K562 (cell line): ENCODE data around the gene GPR68. TPM values are rescaled to one million over a fixed set of nuclear protein-coding genes. Genes with fewer than 3 reads are reported as not detected.

Source experiments
- ATAC-seq: fragments of 200-7000 bp; cut with Tn5 transposase; 3 replicates; pipeline ENCODE4 v1.9.1; 2020; ENCODE audit warnings: moderate library complexity
- BruUV-seq: library from RNA; stranded (reverse); fragments of 400-500 nt; replicated peaks from 2 replicates; lab custom pipeline; 2021; lab: Mats Ljungman, UMichigan
- CTCF ChIA-PET: fragments of 300-600 bp; formaldehyde crosslinking; extraction: SDS; loops from one replicate; lab custom pipeline; 2021; ENCODE audit warnings: low intra/inter-chr PET ratio; lab: Yijun Ruan, JAX
- POLR2A ChIA-PET: fragments of 300-600, 350-650 bp; sonication (Branson Sonifier 250); formaldehyde crosslinking; extraction: SDS; loops from one replicate; lab custom pipeline; 2021; ENCODE audit warnings: antibody characterized with exemption, inconsistent platforms; lab: Yijun Ruan, JAX
- DNase-seq, 4 experiments: peaks; one replicate each; pipeline versions ENCODE4 v3.0.0 to v3.0.0-alpha.2; 2011 to 2018; ENCODE audit warnings: low spot score in 3 of 4, mixed read lengths in 3 of 4; ENCODE audit errors: extremely low read depth in 1 of 4
- FAIRE-seq: peaks from 2 replicates; lab custom pipeline; 2011; peaks lifted over from hg19 to GRCh38; lab: Jason Lieb, UNC
- H2AFZ ChIP-seq: 2 replicates; pipeline ENCODE4 v1.6.0; 2011; ENCODE audit warnings: low read depth, low read length, control low read depth, inconsistent platforms
- H3K27ac ChIP-seq: fragments of 200-600 bp; 3 replicates; pipeline ENCODE4 v1.8.0; 2011; ENCODE audit warnings: low read depth, mild to moderate bottlenecking, control low read depth, inconsistent platforms, low read length, moderate library complexity, mixed read lengths; ENCODE audit errors: extremely low read depth
- H3K27me3 ChIP-seq, 2 experiments: fragments of 300-600 bp in 1 of 2; 2 replicates in 1 of 2; 3 replicates in 1 of 2; pipeline versions ENCODE4 v1.6.0 to v1.8.0; 2011; ENCODE audit warnings: inconsistent platforms in 2 of 2, low read length in 2 of 2, mild to moderate bottlenecking in 1 of 2, mixed read lengths in 1 of 2, moderate library complexity in 1 of 2; ENCODE audit not compliant: control insufficient read depth in 2 of 2, insufficient read depth in 2 of 2
- H3K36me3 ChIP-seq: fragments of 300-600 bp; 3 replicates; pipeline ENCODE4 v1.8.0; 2011; ENCODE audit warnings: mild to moderate bottlenecking, low read length, inconsistent platforms; ENCODE audit not compliant: control insufficient read depth, insufficient read depth
- H3K4me1 ChIP-seq, 2 experiments: fragments of 200-600 bp in 1 of 2; replicated peaks in 1 of 2; 2 replicates in 1 of 2; 3 replicates in 1 of 2; pipeline versions ENCODE4 v1.5.1 to v1.8.0; 2011; ENCODE audit warnings: inconsistent platforms in 2 of 2, low read length in 2 of 2, mild to moderate bottlenecking in 1 of 2, mixed read lengths in 1 of 2, moderate library complexity in 1 of 2; ENCODE audit not compliant: control insufficient read depth in 2 of 2, insufficient read depth in 2 of 2
- H3K4me2 ChIP-seq: 2 replicates; pipeline ENCODE4 v1.6.1; 2011; ENCODE audit warnings: low read length, control low read depth, inconsistent platforms, mixed read lengths; ENCODE audit not compliant: insufficient read depth
- H3K4me3 ChIP-seq: fragments of 200-600 bp; sonication (generic), shearing (Covaris generic); 2 replicates; pipeline ENCODE4 v1.5.1; 2016; ENCODE audit warnings: control low read depth, inconsistent platforms
- H3K79me2 ChIP-seq: fragments of 200-600 bp; 3 replicates; pipeline ENCODE4 v1.8.0; 2011; ENCODE audit warnings: low read length, inconsistent platforms; ENCODE audit not compliant: control insufficient read depth, insufficient read depth
- H3K9ac ChIP-seq, 2 experiments: 2 replicates each; pipeline versions ENCODE4 v1.6.0 to v1.6.1; 2011; ENCODE audit warnings: low read depth in 2 of 2, low read length in 2 of 2, control low read depth in 1 of 2, inconsistent platforms in 1 of 2, mild to moderate bottlenecking in 1 of 2, mixed read lengths in 1 of 2; ENCODE audit not compliant: insufficient read depth in 1 of 2
- H3K9me1 ChIP-seq: one replicate; pipeline ENCODE4 v1.6.0; 2011; ENCODE audit warnings: inconsistent platforms, mild to moderate bottlenecking, low read length, moderate library complexity; ENCODE audit not compliant: control insufficient read depth, insufficient read depth
- H3K9me3 ChIP-seq: replicated peaks from 2 replicates; pipeline ENCODE4 v1.5.1; 2011; ENCODE audit warnings: low read depth, low read length, inconsistent platforms; ENCODE audit not compliant: control insufficient read depth, insufficient read depth
- H4K20me1 ChIP-seq: replicated peaks from 2 replicates; pipeline ENCODE4 v1.6.1; 2011; ENCODE audit warnings: low read length, inconsistent platforms, mixed read lengths; ENCODE audit not compliant: control insufficient read depth, insufficient read depth
- DDX20 ChIP-seq: fragments of 450-650 bp; IDR thresholded peaks from 2 replicates; pipeline ENCODE4 v1.6.1; 2016; ENCODE audit warnings: missing genetic modification characterization, low read depth, mild to moderate bottlenecking, missing compliant biosample characterization, moderate library complexity
- DMBX1 ChIP-seq: fragments of 250-450 bp; sonication (Bioruptor Pico); IDR thresholded peaks from 2 replicates; pipeline ENCODE4 v1.8.0; 2022; ENCODE audit warnings: inconsistent platforms, mild to moderate bottlenecking, moderate library complexity, borderline replicate concordance
- NFYB ChIP-seq: IDR thresholded peaks from 2 replicates; pipeline ENCODE4 v1.6.1; 2011; ENCODE audit warnings: mild to moderate bottlenecking, moderate library complexity; ENCODE audit not compliant: insufficient read length; ENCODE audit errors: extremely low read depth
- PATZ1 ChIP-seq: fragments of 250-450 bp; sonication (Bioruptor Pico); IDR thresholded peaks from 2 replicates; pipeline ENCODE4 v1.5.0; 2020; ENCODE audit warnings: mild to moderate bottlenecking, borderline replicate concordance
- POLR2G ChIP-seq: fragments of 200-400 bp; formaldehyde crosslinking; IDR thresholded peaks from 2 replicates; pipeline ENCODE4 v1.6.1; 2017; ENCODE audit warnings: low read depth, mild to moderate bottlenecking, antibody characterized with exemption, low read length, moderate library complexity
- RUNX1 ChIP-seq: sonication (generic); IDR thresholded peaks from 2 replicates; pipeline ENCODE4 v1.6.1; 2016; ENCODE audit warnings: antibody characterized with exemption, low read depth
- SNRNP70 ChIP-seq: fragments of 200-400 bp; formaldehyde crosslinking; optimal IDR thresholded peaks from 2 replicates; pipeline ENCODE3; 2017; ENCODE audit warnings: low read depth, low read length
- SRSF1 ChIP-seq: fragments of 200-400 bp; formaldehyde crosslinking; IDR thresholded peaks from 2 replicates; pipeline ENCODE4 v1.6.1; 2017; ENCODE audit warnings: mild to moderate bottlenecking, low read depth, low read length, moderate library complexity
- WGBS: fragments of 100-300 bp; shearing (Covaris generic); methylation state at CpG from one replicate; pipeline ENCODE4 v1.1.6; 2016; ENCODE audit warnings: low coverage, mixed read lengths; ENCODE audit not compliant: insufficient coverage; ENCODE audit errors: missing lambda C conversion rate; 5-methylcytosine and 5-hydroxymethylcytosine counted together
- in situ Hi-C: fragments of 300-500 bp; cut with MboI; formaldehyde crosslinking; loops from 4 replicates; pipeline ENCODE4 v1.15.0; 2018; ENCODE audit warnings: inconsistent platforms, mixed read lengths
- intact Hi-C: fragments of 100-400 bp; cut with micrococcal nuclease; formaldehyde crosslinking; loops from 2 replicates; pipeline ENCODE4 v1.14.2; 2022
- polyA plus RNA-seq, 8 experiments: library from polyadenylated mRNA; depleted of rRNA in 4 of 8; stranded (reverse) in 5 of 8; unstranded in 3 of 8; fragments of >200 nt; fragmentation: Nextera tagmentation in 2 of 8; fragmentation: Illumina TruSeq in 1 of 8; extraction: Ambion mirVana in 2 of 8; extraction: Trizol in 1 of 8; gene quantifications; 2 replicates each; pipeline versions ENCODE4 v1.2.1 to v1.2.3, GENCODE V29; 2011 to 2014; ENCODE audit warnings: inconsistent platforms in 1 of 8, missing spikeins in 1 of 8
- total RNA-seq, 7 experiments: library from RNA; depleted of rRNA in 6 of 7; stranded (reverse); fragments of >200 nt in 6 of 7; fragmentation: Illumina TruSeq in 2 of 7; extraction: Trizol in 2 of 7; gene quantifications; 2 replicates each; pipeline versions ENCODE4 v1.2.1 to v1.2.3, GENCODE V29; 2011 to 2021; ENCODE audit warnings: low replicate concordance in 1 of 7
- TF ChIP-seq, protein P1 (sequence below): sonication (generic); formaldehyde crosslinking; IDR thresholded peaks from 2 replicates; pipeline ENCODE4 v1.8.0; 2023; ENCODE audit warnings: mild to moderate bottlenecking, missing genetic modification reagents

GPR68 gene
- total and polyA plus RNA-seq, 9 of the 15 experiments (the other 6 are each of a cell fraction or from before 2014, with no cell fraction given): 0.41 to 9.4 (median 3.7) TPM

DNA sequence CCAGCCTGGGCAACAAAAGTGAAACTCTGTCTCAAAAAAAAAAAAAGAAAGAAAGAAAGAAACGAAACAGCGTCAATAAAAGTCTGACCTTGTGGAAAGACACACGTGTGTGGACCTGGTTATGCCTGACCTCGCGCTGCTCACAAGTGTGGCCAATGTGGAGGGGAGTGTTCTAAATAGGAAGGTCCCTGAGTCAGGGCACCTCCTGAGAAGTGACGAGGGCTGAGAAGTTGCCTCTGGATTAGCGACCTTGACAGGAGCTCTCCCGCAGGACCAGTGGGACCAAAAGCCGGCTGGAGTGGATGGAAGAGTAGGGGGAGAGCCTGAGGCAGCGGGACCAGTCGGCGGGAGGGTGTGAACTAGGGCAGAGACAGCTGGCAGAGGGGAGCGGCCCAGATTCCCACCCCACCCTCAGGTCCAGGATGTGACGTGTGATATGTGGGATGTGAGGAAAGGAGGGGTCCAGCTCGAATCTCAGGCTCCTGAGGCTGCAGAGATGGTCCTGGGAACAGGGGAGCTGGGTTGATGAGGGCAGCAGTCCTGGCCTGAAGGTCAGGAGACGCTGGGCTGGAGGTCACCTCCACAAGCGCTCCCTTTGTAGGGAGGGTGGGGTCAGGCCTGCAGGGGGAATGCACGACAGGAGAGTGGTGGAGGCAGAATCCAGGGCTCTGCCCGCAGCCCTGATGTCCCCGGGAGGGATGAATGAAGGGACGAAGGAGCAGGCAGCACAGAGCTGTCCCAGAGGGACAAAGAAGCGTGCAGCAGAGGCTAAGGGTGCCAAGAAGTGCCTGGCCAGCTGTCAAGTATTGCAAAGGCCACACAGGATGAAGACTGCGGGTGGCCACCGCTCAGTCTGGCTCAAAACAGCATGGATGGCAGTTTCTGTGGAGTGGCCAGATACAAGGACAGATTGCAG, 24.8 kb upstream of the GPR68 start:
- ATAC-seq (no peak), DNase-seq (no peak), FAIRE-seq (no peak)
- H2AFZ ChIP-seq: no peak overlapping the region
- ChIA-PET CTCF (no interaction called here), POLR2A (interaction anchor here (1.5 kb wide), 1 partner anchor 12 kb away, joined by 3 read pairs; no protein-coding TSS in a partner anchor)
- no peak overlapping the region for H3K4me2 ChIP-seq
- H3K27ac ChIP-seq: peak overlapping the region; percentile 49; the same call in 2 of the 3 replicates
- H3K36me3 ChIP-seq: peaks cover 11% of the 10 kb centered on the region; the same call in 1 of the 3 replicates
- no peaks in the 10 kb centered on the region for H3K9me1 ChIP-seq
- no peak overlapping the region for H3K4me3 ChIP-seq
- no peaks in the 10 kb centered on the region for H4K20me1 ChIP-seq
- TF ChIP-seq PATZ1 (CRISPR knock-in tag) (no peak), NFYB (no peak), POLR2G (0 out of 2 replicates have a peak, but pooled peaks have one; percentile 36), RUNX1 (no peak), DMBX1 (no peak), DDX20 (tag) (no peak), SRSF1 (no peak), SNRNP70 (no peak)
- TF ChIP-seq, protein P1, sequence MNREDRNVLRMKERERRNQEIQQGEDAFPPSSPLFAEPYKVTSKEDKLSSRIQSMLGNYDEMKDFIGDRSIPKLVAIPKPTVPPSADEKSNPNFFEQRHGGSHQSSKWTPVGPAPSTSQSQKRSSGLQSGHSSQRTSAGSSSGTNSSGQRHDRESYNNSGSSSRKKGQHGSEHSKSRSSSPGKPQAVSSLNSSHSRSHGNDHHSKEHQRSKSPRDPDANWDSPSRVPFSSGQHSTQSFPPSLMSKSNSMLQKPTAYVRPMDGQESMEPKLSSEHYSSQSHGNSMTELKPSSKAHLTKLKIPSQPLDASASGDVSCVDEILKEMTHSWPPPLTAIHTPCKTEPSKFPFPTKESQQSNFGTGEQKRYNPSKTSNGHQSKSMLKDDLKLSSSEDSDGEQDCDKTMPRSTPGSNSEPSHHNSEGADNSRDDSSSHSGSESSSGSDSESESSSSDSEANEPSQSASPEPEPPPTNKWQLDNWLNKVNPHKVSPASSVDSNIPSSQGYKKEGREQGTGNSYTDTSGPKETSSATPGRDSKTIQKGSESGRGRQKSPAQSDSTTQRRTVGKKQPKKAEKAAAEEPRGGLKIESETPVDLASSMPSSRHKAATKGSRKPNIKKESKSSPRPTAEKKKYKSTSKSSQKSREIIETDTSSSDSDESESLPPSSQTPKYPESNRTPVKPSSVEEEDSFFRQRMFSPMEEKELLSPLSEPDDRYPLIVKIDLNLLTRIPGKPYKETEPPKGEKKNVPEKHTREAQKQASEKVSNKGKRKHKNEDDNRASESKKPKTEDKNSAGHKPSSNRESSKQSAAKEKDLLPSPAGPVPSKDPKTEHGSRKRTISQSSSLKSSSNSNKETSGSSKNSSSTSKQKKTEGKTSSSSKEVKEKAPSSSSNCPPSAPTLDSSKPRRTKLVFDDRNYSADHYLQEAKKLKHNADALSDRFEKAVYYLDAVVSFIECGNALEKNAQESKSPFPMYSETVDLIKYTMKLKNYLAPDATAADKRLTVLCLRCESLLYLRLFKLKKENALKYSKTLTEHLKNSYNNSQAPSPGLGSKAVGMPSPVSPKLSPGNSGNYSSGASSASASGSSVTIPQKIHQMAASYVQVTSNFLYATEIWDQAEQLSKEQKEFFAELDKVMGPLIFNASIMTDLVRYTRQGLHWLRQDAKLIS (CRISPR knock-in tag): no peak
- intact Hi-C loops: loop anchor here (5.0 kb wide), 1 partner anchor 67 kb away; no protein-coding TSS in a partner anchor
- 56% methylated on average over 3 of the region's 24 CpGs for WGBS
- H3K9me3 ChIP-seq: no peaks in the 10 kb centered on the region
- no TSS peak for BruUV-seq
- peaks cover 35 to 41% of the 10 kb centered on the region in 2 experiments for H3K4me1 ChIP-seq
- peak overlapping the region in 1 of 2 experiments; percentile 78; a peak in 2 of 4 replicates for H3K9ac ChIP-seq
- peaks cover 15% of the 10 kb centered on the region for H3K79me2 ChIP-seq
- H3K27me3 ChIP-seq: no peaks in the 10 kb centered on the region
- in situ Hi-C loops: no loop called here
